T47D (cell line): ENCODE data around the gene IP6K3.
A peak's percentile ranks its signal among the peaks of the same experiment; 100 is the strongest.

Experiments used
- DNase-seq, 2 experiments: peaks; one replicate each; pipeline versions ENCODE4 v3.0.0 to v3.0.0-alpha.2; 2011 to 2012; ENCODE audit warnings: low read depth in 1 of 2, low spot score in 1 of 2
- JUND ChIP-seq: IDR thresholded peaks from 2 replicates; pipeline ENCODE4 v1.6.1; 2012; ENCODE audit warnings: low read depth
- in situ Hi-C: cut with HindIII; loops from 2 replicates; pipeline ENCODE4 v1.10.0; 2016; ENCODE audit warnings: low sequenced_read_pairs, low pct_unique_long_range_greater_than_20kb

IP6K3 gene

DNA sequence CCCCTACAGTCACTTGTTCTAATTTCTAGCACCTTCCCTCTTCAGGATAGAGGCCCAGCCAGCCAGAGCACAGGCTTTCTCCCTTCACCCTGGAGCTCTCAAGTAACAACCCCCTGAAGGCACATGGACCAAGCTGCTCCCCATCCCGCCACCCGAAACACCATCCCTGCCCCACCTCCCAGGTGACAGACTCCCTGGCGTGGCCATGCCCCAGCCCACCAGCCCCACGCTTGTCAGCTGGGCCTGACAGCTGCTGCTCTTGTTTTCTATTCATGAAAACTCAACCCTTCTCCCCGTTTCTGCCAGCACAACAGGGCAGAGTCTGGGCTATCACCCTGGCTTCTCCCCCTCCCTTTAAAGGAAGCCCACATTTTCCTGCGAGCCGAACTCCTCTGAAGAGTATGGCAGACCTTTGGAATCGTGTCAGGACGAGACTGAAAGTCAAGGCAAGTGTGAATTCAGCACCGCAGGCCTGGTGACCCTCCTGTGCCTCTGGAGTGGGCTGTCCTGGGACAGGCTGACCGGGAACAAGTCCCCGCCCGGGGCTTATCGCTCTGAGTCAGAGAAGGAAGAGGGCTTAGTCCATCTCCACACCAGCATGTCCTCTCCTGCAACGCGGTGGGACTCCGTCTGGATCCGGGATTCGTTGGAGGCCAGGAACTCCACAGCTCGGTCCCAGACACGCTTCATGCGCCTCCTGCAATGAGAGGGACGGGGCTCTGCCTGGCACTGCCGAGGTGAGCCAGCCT, 25.6 kb upstream of the IP6K3 start:
- TF ChIP-seq JUND = no peak
- in situ Hi-C loops = no loop called here
- DNase-seq = no peak

DNA sequence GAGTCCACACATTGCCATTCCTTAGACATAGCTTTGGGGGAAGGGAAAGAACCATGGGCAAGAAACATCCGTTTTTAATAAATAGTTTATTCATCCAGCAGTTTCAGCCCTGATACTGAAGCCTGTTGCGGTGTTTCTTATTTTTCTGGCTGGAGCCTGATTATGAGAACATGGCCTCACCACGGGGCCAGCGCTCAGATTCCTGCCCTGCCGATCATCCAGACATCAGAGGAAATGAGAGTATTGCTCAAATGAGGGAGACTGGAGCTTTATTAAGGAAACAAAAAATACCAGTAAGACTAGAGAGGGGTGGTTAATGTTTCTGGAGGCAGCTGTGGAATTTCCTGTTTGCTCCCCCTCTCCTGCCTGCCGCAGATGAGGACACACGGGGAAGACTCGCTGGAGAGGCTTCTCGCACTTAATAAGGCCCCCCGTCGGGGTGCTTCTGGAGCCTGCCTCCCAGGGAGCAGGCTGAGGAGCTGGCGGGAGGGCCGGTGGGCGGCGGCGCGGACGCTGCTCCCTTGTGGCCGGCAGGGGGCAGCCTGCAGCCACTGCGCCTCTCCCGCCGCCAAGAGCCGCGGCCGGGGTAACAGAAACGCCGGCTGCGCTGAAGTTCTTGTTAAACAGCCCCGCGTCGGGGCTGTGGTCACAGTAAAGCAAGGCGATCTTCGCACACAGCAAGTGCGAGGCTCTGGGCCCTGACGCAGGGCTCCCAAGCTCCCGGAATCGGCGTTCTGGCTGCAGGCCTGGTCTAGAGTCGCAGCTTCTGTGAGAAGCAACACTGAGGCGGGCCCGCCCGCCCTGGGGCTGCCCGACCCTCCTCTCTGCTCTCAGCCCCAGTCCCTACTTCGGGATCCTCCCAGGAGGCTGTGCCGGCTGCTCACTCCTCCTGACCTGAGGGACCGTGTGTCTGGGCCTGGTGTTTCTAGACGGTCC, 24.7 kb upstream of the IP6K3 start:
- in situ Hi-C loops = no loop called here
- no peak for DNase-seq
- TF ChIP-seq JUND = no peak

DNA sequence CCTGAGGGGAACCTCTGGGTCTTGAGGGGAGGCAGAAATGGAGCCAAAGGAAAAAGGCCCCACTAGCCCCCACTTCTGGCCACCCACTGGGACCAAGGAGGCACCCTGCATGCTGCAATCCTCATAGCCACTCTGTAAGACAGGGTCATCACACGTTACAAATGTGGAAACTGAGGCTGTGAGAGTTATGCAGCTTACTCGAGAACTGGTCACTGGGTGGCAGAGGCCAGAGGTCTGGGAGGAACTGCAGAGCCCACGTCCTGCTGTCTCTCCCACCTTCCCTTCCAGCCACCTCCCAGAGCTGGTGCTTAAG, 24.1 kb upstream of the IP6K3 start:
- no peak for TF ChIP-seq JUND
- in situ Hi-C loops = no loop called here
- DNase-seq = no peak

DNA sequence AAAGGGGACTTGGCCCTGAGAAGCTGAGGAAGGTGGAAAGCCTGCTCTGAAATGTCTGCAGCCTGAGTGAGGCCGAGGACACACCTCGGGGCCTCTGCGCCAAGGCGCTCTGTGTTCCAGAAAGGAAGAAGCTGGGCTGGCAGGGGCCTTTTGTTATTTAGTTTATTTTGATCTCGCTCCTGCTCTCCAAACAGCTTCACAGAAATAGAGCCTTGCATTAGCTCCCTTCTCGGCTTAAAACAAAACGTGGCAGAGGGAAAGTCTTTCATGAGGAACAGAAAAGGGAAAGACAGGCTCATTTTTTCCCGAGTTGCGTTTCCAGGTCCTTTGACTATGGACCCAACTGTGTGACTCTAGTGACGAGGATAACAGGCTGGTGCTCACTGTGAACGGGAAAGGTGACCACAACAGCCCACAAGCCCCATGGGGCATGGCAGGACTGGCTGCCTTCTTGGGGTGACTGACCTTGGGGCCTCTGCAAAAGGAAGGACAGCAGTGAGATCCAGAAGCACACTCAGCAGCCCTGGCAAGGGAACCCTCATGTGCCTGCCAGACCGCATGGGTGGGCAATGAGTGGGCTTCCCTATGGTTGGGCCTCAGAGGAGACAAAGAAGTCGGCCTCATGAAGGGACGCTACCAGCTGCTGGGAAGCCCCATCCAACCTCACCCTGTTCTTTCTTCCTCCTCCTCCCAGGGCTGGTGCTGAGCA, 23.6 kb upstream of the IP6K3 start:
- no peak for DNase-seq
- no peak for TF ChIP-seq JUND
- in situ Hi-C loops = no loop called here

DNA sequence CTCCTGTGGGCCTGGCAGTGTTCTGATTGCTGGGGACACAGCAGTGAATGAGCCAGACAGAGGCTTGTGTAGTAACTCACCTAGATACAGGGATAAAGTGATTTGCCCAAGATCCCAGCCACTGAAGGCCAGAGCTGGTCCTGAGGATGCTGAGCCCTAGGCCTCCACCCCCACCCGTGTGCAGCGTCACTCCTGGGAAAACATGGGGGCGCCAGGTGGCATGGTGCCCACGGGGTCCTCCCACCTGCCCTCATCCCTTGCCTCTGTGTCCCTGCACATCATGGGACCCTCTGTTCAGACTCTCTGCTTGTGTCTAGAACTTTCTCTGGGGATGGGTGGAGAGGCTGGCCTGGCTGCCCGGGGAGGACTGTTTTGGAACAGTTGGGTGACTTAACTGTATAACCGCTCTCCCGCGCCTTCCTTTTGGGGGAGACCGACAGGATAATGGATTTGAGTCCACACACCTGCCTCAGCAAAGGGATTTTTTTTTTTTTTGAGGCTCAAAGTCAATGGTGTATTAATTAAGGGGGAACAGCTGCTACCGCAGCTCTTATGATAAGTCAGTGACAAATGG, 22.6 kb upstream of the IP6K3 start:
- no peak for DNase-seq
- TF ChIP-seq JUND = no peak
- in situ Hi-C loops = no loop called here

DNA sequence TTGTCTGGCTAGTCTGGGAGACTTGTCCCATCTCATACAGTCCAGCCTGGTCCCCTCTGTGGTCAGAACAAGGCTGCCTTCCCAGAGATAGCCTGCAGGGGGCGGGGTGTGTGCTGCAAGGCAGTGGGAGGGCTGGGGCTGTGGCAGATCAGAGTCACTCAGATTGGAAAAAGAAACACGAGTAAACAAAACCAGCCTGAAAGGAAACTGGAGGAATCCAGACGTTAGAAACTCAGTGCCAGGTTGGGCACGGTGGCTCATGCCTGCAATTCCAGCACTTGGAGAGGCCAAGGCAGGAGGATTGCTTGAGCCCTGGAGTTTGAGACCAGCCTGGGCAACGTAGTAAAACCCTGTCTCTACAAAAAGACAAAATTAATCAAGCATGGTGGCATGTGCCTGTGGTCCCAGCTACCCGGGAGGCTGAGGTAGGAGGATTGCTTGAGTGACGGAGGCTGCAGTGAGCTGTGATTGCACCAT, 22.0 kb upstream of the IP6K3 start:
- in situ Hi-C loops = no loop called here
- no peak for TF ChIP-seq JUND
- peak; percentile 69 to 80 for DNase-seq

DNA sequence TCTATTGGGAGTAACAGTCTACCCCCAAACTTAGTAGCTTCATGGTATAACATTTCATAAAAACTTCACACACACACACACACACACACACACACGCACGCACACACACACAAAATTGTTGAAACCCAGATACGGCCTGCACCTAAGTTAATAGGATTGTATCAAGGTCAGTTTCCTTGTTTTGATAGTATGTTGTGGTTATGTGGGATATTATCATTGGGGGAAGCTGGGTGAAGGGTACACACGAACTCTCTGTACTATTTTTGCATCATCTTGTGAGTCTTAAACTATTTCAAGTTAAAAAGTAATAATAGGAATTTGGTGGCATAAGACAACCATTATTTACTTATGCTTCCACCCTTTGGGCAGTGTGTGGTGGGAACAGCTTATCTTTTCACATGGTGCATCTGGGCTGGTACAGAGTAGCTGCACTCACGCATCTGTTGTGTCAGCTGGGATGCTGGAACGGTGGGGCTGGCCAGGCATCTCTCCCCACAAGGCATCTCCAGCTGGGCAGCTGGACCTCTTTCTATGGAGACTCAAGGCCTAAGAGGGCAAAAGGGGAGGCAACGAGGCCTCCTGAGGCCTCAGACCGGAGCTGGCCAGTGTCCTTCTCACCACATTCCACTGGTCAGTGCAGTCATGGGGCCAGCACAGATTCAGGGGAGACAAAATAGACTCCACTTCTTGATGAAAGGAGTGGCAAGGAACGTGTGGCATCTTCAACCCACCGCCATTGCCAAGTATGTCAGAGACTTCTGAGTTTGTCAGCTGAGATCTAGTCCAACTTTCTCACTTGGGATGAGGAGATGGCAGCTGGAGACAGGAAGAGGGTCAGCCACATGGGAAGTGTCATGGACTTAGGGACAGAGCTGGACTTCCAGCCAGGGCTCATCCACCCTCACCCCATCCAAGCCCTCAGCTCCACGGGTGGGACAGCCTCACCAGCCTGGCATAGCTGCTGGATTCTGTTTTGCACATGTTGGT, 20.5 kb upstream of the IP6K3 start:
- in situ Hi-C loops = no loop called here

DNA sequence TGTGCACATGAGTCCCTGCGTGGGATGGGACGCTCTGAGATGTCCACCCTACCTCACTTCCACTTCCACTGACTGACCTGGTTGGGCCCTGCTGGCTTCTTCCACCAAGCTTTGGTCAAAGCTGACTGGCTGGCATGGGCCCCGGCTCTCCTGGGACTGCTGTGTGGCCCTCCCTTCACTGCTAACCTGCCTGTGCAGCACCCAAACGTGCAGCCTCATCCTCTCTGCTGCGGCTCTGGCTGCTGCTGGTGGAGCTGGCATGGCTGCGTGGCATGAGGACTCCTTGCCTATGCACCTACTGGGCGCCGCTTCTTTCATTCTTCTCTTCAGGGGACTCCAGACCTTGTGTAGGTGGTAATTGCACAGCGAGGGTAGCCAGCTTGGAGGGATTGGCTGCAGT, 18.7 kb upstream of the IP6K3 start:
- in situ Hi-C loops = no loop called here
- DNase-seq = no peak
- TF ChIP-seq JUND = no peak

More for the DNA sequence above, 20.5 kb upstream of the IP6K3 start:
- no peak for DNase-seq
- no peak for TF ChIP-seq JUND

DNA sequence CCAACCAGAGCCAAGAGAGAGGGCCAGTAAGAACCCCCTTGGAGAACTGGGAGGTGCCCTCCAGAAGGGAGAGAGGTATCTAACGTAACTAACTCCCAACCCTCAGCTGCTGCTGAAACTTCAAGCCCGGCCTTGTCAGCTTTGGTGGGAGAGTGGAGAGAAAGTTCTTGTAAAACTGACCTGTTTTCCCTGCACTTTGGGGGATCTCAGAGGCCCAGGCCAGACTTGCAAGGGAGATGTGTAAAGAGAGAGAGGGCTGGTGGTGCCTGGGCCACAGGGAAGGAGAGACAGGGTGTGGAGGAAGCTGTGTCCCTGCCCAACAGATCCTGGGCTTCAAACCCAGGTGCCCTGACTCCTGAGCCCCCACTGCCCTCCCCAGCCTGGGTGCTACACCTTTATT, 17.3 kb upstream of the IP6K3 start:
- no peak for TF ChIP-seq JUND
- no peak for DNase-seq
- in situ Hi-C loops = no loop called here

DNA sequence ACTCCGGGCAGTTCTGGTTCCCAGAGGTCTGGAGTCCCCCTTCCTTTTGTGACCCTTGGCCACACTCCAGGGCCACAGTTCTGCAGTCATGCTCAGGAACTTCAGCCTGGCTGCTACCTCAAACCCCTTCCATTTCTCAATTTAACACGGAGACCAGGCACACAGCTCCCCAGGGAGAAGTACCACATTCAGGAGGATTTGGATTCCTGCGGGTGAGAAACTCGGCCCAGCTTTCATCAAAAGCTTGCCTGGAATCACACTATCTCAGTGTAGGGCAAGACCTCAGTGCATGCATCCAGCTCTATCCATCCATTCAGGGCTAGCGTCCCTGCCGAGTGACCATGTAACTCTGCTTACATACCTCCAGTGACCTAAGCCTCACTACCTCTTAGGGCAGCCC, 16.8 kb upstream of the IP6K3 start:
- no peak for DNase-seq
- in situ Hi-C loops = no loop called here
- no peak for TF ChIP-seq JUND

DNA sequence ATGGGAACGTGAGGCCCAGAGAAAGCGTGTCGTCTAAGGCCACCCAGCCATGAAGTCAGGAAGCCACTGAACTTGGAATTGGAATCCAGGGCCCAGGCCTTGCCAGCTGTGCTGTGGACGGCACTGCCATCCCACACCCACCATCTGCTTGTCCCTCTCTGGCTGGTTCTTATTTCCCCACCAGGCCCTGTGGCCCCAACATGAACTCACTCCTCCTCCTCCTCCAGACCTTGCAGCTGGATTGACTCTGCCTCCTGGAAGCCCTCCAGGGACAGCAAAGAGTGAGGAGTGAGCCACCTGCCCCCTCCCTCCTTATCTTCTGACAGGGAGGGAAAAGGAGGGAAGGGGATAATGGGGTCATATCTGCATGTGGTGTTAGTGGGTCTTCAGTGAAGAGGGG, 16.0 kb upstream of the IP6K3 start:
- DNase-seq = no peak
- TF ChIP-seq JUND = no peak
- in situ Hi-C loops = no loop called here
